ENCODE results near the gene LLGL2.

Gene LLGL2

GRCh38 chr17:75612906-75613626 is 87.6 kb downstream of the LLGL2 start:
- no peaks in the 10 kb centered on the region for H3K9me3 ChIP-seq (ENCODE audit: control insufficient read depth in 2 of 2, low read length in 2 of 2)
- H3K27ac ChIP-seq (ENCODE audit: low read length), result no peak overlapping the region
- no peaks in the 10 kb centered on the region for H3K27me3 ChIP-seq (ENCODE audit: control insufficient read depth in 1 of 2, insufficient read depth in 2 of 2, low read length in 2 of 2)
- no peak overlapping the region for H3K4me3 ChIP-seq (ENCODE audit: low read length in 2 of 2)
- no peaks in the 10 kb centered on the region for H3K4me1 ChIP-seq (ENCODE audit: control insufficient read depth, insufficient read depth, low read length)
- H3K9ac ChIP-seq (ENCODE audit: low read length in 2 of 2), result no peak overlapping the region
- H3K36me3 ChIP-seq (ENCODE audit: control insufficient read depth in 2 of 2, insufficient read depth in 2 of 2, low read length in 2 of 2), result peaks cover 7 to 8% of the 10 kb centered on the region in 2 donors

GRCh38 chr17:75614006-75614405 is 88.5 kb downstream of the LLGL2 start:
- Histone ChIP-seq H3K4me1 (ENCODE audit: control insufficient read depth, insufficient read depth, low read length) (no peaks in the 10 kb centered on the region), H3K4me3 (ENCODE audit: low read length in 2 of 2) (no peak overlapping the region), H3K27ac (ENCODE audit: low read length) (no peak overlapping the region), H3K9ac (ENCODE audit: low read length in 2 of 2) (no peak overlapping the region), H3K27me3 (ENCODE audit: control insufficient read depth in 1 of 2, insufficient read depth in 2 of 2, low read length in 2 of 2) (no peaks in the 10 kb centered on the region), H3K36me3 (ENCODE audit: control insufficient read depth in 2 of 2, insufficient read depth in 2 of 2, low read length in 2 of 2) (peaks cover 9 to 10% of the 10 kb centered on the region in 2 donors), H3K9me3 (ENCODE audit: control insufficient read depth in 2 of 2, low read length in 2 of 2) (no peaks in the 10 kb centered on the region)

- no peaks in the 10 kb centered on the region for H3K27me3 ChIP-seq (ENCODE audit: control insufficient read depth in 1 of 2, insufficient read depth in 2 of 2, low read length in 2 of 2)
- H3K4me1 ChIP-seq (ENCODE audit: control insufficient read depth, insufficient read depth, low read length), result no peaks in the 10 kb centered on the region
- H3K4me3 ChIP-seq (ENCODE audit: low read length in 2 of 2), result no peak overlapping the region
- no peak overlapping the region for H3K9ac ChIP-seq (ENCODE audit: low read length in 2 of 2)
- H3K9me3 ChIP-seq (ENCODE audit: control insufficient read depth in 2 of 2, low read length in 2 of 2), result no peaks in the 10 kb centered on the region
- H3K36me3 ChIP-seq (ENCODE audit: control insufficient read depth in 2 of 2, insufficient read depth in 2 of 2, low read length in 2 of 2), result peaks cover 9 to 10% of the 10 kb centered on the region in 2 donors
- H3K27ac ChIP-seq (ENCODE audit: low read length), result no peak overlapping the region
Measured at GRCh38 chr17:75614556-75615270, 89.2 kb downstream of the LLGL2 start.

GRCh38 chr17:75615301-75615700 is 89.8 kb downstream of the LLGL2 start:
- H3K27me3 ChIP-seq (ENCODE audit: control insufficient read depth in 1 of 2, insufficient read depth in 2 of 2, low read length in 2 of 2), result no peaks in the 10 kb centered on the region
- H3K27ac ChIP-seq (ENCODE audit: low read length), result no peak overlapping the region
- H3K9me3 ChIP-seq (ENCODE audit: control insufficient read depth in 2 of 2, low read length in 2 of 2), result no peaks in the 10 kb centered on the region
- H3K9ac ChIP-seq (ENCODE audit: low read length in 2 of 2), result no peak overlapping the region
- peaks cover 9 to 10% of the 10 kb centered on the region in 2 donors for H3K36me3 ChIP-seq (ENCODE audit: control insufficient read depth in 2 of 2, insufficient read depth in 2 of 2, low read length in 2 of 2)
- H3K4me1 ChIP-seq (ENCODE audit: control insufficient read depth, insufficient read depth, low read length), result no peaks in the 10 kb centered on the region
- H3K4me3 ChIP-seq (ENCODE audit: low read length in 2 of 2), result no peak overlapping the region

GRCh38 chr17:75616521-75617122 is 91.1 kb downstream of the LLGL2 start:
- Histone ChIP-seq H3K27ac (ENCODE audit: low read length) (no peak overlapping the region), H3K9ac (ENCODE audit: low read length in 2 of 2) (no peak overlapping the region), H3K27me3 (ENCODE audit: control insufficient read depth in 1 of 2, insufficient read depth in 2 of 2, low read length in 2 of 2) (no peaks in the 10 kb centered on the region), H3K9me3 (ENCODE audit: control insufficient read depth in 2 of 2, low read length in 2 of 2) (no peaks in the 10 kb centered on the region), H3K4me3 (ENCODE audit: low read length in 2 of 2) (no peak overlapping the region), H3K4me1 (ENCODE audit: control insufficient read depth, insufficient read depth, low read length) (no peaks in the 10 kb centered on the region), H3K36me3 (ENCODE audit: control insufficient read depth in 2 of 2, insufficient read depth in 2 of 2, low read length in 2 of 2) (peaks cover 10 to 11% of the 10 kb centered on the region in 2 donors)

GRCh38 chr17:75617218-75617617 is 91.7 kb downstream of the LLGL2 start:
- Histone ChIP-seq H3K27ac (ENCODE audit: low read length) (no peak overlapping the region), H3K4me1 (ENCODE audit: control insufficient read depth, insufficient read depth, low read length) (no peaks in the 10 kb centered on the region), H3K36me3 (ENCODE audit: control insufficient read depth in 2 of 2, insufficient read depth in 2 of 2, low read length in 2 of 2) (peaks cover 7 to 17% of the 10 kb centered on the region in 2 donors)

GRCh38 chr17:75617675-75618074 is 92.2 kb downstream of the LLGL2 start:
- Histone ChIP-seq H3K4me1 (ENCODE audit: control insufficient read depth, insufficient read depth, low read length) (no peaks in the 10 kb centered on the region), H3K36me3 (ENCODE audit: control insufficient read depth in 2 of 2, insufficient read depth in 2 of 2, low read length in 2 of 2) (peaks cover 6 to 18% of the 10 kb centered on the region in 2 donors), H3K27ac (ENCODE audit: low read length) (no peak overlapping the region), H3K27me3 (ENCODE audit: control insufficient read depth in 1 of 2, insufficient read depth in 2 of 2, low read length in 2 of 2) (no peaks in the 10 kb centered on the region), H3K9me3 (ENCODE audit: control insufficient read depth in 2 of 2, low read length in 2 of 2) (no peaks in the 10 kb centered on the region), H3K9ac (ENCODE audit: low read length in 2 of 2) (no peak overlapping the region), H3K4me3 (ENCODE audit: low read length in 2 of 2) (no peak overlapping the region)

More at GRCh38 chr17:75617218-75617617, 91.7 kb downstream of the LLGL2 start:
- Histone ChIP-seq H3K4me3 (ENCODE audit: low read length in 2 of 2) (no peak overlapping the region), H3K27me3 (ENCODE audit: control insufficient read depth in 1 of 2, insufficient read depth in 2 of 2, low read length in 2 of 2) (no peaks in the 10 kb centered on the region), H3K9ac (ENCODE audit: low read length in 2 of 2) (no peak overlapping the region), H3K9me3 (ENCODE audit: control insufficient read depth in 2 of 2, low read length in 2 of 2) (no peaks in the 10 kb centered on the region)

GRCh38 chr17:75619506-75620431 is 94.3 kb downstream of the LLGL2 start:
- no peaks in the 10 kb centered on the region for H3K9me3 ChIP-seq (ENCODE audit: control insufficient read depth in 2 of 2, low read length in 2 of 2)
- H3K4me1 ChIP-seq (ENCODE audit: control insufficient read depth, insufficient read depth, low read length), result no peaks in the 10 kb centered on the region
- H3K9ac ChIP-seq (ENCODE audit: low read length in 2 of 2), result no peak overlapping the region
- H3K4me3 ChIP-seq (ENCODE audit: low read length in 2 of 2), result no peak overlapping the region
- no peak overlapping the region for H3K27ac ChIP-seq (ENCODE audit: low read length)
- no peaks in the 10 kb centered on the region for H3K27me3 ChIP-seq (ENCODE audit: control insufficient read depth in 1 of 2, insufficient read depth in 2 of 2, low read length in 2 of 2)
- H3K36me3 ChIP-seq (ENCODE audit: control insufficient read depth in 2 of 2, insufficient read depth in 2 of 2, low read length in 2 of 2), result peaks cover 6 to 16% of the 10 kb centered on the region in 2 donors

- H3K36me3 ChIP-seq (ENCODE audit: control insufficient read depth in 2 of 2, insufficient read depth in 2 of 2, low read length in 2 of 2), result peaks cover 6 to 23% of the 10 kb centered on the region in 2 donors
- no peak overlapping the region for H3K4me3 ChIP-seq (ENCODE audit: low read length in 2 of 2)
Measured at GRCh38 chr17:75621489-75621888, 96.0 kb downstream of the LLGL2 start.

GRCh38 chr17:75622076-75622475 is 96.6 kb downstream of the LLGL2 start:
- Histone ChIP-seq H3K9me3 (ENCODE audit: control insufficient read depth in 2 of 2, low read length in 2 of 2) (no peaks in the 10 kb centered on the region), H3K4me1 (ENCODE audit: control insufficient read depth, insufficient read depth, low read length) (no peaks in the 10 kb centered on the region), H3K4me3 (ENCODE audit: low read length in 2 of 2) (no peak overlapping the region), H3K9ac (ENCODE audit: low read length in 2 of 2) (no peak overlapping the region), H3K27me3 (ENCODE audit: control insufficient read depth in 1 of 2, insufficient read depth in 2 of 2, low read length in 2 of 2) (no peaks in the 10 kb centered on the region), H3K27ac (ENCODE audit: low read length) (no peak overlapping the region), H3K36me3 (ENCODE audit: control insufficient read depth in 2 of 2, insufficient read depth in 2 of 2, low read length in 2 of 2) (peaks cover 10 to 23% of the 10 kb centered on the region in 2 donors)

More at GRCh38 chr17:75621489-75621888, 96.0 kb downstream of the LLGL2 start:
- H3K9me3 ChIP-seq (ENCODE audit: control insufficient read depth in 2 of 2, low read length in 2 of 2), result no peaks in the 10 kb centered on the region
- H3K9ac ChIP-seq (ENCODE audit: low read length in 2 of 2), result no peak overlapping the region
- H3K27ac ChIP-seq (ENCODE audit: low read length), result no peak overlapping the region
- no peaks in the 10 kb centered on the region for H3K27me3 ChIP-seq (ENCODE audit: control insufficient read depth in 1 of 2, insufficient read depth in 2 of 2, low read length in 2 of 2)
- no peaks in the 10 kb centered on the region for H3K4me1 ChIP-seq (ENCODE audit: control insufficient read depth, insufficient read depth, low read length)

Data from stomach smooth muscle (tissue), 2 donors.